HUDEP-2 (cell line): Measurements from ENCODE around the gene ODAD2.

Experiments used
- DNase-seq, 76 experiments: peaks; one replicate each; lab custom pipeline; 2025; ENCODE audit not compliant: unreplicated experiment in 76 of 76; lab: John Stamatoyannopoulos, UW

ODAD2 gene

DNA sequence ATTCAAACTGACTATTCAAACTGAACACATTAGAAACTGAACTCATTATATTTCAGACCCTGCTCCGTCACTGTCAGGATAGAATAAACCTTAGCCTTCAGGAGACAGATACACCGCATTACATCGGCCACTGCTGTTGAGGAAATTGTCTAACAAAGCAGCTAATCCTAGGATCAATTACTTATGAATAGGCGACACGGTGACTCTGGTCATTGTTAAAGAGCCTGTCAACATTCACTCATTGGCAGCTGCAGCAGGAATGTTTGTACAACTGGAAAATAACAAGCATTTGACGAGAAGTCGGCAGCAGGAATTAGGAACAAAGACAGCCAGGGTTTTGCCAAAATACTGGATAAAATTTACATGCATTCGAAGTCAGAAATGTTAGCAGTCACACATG, 141.3 kb downstream of the ODAD2 start:
- no peak for DNase-seq

DNA sequence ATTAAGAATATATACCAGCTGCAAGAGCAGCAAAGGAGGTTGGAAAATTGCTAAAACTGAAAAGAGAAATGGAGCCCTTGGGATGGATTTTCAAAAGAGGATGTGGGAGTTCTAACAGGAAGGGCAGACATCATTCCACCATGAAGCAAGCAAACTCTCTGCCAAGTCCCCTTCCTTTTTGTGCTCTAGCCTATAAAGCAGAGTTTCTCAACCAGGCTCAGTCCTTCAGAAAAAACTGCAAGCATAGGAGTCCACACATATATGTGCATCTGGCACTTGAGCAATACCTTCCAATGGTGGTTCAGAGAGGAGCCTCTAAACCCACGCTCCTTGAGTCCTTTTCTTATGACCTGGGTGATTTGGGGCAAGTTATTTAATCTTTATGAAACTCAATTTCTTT, 154.7 kb downstream of the ODAD2 start:
- no peak for DNase-seq

DNA sequence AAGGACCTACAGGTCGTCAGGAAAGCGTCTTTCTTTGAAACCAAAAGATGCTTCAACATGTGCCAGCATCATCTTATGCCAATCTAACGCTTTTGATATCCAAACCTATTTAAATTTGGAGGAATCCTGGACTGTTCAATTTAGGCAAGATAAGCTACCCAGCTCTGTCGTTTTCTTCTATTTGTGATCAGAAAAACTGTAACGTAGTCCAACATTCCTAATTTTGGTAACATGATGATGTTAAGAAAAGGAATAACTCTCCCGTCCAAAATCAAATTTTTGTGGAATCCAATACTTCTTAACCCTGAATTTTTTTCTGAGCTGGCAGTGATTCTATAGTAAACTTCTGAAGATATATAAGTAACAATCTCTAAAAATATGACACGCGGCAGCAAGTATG, 160.0 kb downstream of the ODAD2 start:
- DNase-seq: no peak

DNA sequence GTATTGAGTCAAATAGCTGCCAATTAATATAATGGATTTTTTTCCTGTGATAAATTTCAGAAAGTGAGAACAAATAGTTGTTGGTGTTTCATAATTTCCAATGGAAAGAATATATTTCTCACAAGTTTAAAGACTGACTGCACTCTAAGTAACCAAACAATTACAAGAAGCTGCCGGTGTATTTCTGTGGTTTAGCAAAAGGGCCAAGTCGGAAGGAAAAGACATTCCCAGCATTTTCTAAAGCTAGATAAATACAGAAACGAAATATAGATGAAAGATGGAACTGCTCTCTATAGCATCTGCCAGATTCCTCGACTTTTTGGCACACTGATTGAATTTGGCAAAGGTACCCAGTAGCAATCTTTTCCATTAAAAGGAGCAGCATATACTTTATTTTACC, 160.5 kb downstream of the ODAD2 start:
- no peak for DNase-seq

DNA sequence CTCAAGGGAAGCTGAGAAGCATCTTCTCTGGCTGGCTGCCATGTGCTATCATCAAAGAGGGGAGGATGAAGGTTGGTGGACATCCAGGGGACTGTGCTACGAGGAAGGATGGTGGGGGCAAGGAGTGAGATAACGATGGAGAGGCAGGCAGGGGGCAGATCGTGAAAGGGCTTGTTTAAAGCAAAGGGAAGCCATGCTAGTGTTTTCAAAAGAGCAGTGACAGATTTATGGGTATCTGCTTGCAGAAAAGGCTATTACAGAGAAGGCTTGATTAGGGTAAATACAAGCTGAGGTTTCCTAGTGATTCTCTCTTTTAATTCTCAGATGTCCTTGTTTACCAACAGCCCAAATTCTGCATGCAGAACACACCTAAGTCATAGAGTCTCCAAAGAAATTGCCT, 164.4 kb downstream of the ODAD2 start:
- DNase-seq: no peak

DNA sequence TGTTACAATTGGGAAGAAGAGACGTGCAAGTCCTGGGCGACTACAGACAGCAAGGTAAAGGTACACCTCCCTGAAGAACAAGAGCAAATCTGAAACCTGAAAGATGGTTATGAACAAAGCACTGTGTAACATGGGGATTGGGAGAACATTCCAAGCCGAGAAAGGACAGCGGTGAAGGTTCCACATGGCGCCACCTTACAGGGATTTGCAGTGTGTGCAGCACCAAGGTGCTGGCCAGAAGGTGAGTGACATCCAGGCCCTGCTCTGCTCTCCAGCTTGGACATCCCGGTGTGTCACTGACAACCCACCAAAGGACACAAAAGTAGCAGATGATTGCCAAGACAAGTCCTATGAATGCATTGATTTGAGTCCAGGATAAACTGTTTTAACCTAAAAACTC, 165.1 kb downstream of the ODAD2 start:
- DNase-seq: no peak

DNA sequence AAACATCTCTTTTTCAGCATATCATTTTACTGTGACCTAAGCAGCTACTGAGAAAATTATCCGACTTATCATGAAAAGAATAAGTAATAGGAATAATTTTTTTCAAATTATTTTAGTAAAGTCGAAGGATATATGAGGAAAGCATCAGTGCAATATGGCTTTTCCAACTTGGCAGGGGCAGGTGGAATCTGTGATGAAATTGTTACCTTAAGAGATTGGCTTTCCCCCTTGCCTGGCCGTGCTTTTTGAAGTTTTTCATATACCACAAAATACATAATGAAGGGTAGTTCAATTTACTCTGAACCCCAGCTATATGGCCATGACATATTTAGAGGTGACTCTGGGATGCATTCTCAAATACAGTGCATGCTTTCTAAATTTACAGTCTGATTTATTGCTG, 166.1 kb downstream of the ODAD2 start:
- no peak for DNase-seq

DNA sequence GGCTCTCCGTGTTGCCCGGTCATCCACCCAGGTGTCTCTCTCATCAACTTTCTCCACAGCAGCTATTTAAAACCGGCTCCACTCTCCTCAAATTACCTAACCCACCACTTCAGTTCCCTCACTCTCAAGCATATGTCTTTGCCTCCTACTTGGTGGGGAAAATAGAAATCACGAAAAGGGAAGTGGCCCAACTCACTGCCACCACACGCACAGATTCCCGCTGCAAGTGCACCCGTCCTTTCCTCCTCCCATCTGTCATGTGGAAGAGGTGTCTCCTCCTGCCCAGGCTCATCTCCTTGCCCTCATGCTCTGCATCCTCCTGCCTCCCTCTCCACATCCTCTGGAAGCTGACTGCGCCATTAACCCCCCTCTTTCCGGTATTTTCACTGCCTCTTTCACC, 172.5 kb downstream of the ODAD2 start:
- no peak for DNase-seq

DNA sequence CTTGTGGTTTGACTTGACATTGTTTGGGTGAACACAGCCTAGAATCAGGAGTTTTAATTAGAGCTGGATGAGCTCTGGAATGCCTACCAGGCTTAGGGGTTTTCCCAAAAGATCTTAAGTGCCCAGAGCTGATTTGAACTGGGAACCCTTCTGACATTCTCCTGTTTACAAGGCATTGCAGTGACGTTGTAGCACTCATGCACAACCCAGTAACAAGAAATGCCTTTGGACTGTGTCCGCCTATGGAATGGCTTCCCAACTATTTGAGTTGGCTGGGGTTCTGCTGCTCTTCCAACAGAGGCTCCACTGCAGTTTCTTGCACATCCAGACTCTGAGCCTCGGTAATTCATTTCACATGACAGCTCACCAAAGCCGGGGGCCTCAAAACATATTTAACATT, 176.6 kb downstream of the ODAD2 start:
- no peak for DNase-seq

DNA sequence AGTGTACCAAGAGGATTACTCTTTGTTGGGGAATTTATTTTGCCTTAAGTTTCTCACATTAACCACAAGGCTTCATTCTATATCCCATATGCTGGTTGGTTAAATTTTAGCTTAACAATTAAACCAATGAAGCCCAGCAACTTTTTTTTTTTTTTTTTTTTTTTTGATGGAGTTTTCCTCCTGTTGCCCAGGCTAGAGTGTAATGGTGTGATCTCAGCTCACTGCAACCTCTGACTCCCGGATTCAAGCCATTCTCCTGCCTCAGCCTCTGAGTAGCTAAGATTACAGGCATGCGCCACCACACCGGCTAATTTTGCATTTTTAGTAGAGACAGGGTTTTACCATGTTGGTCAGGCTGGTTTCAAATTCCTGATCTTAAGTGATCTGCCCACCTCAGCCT, 178.2 kb downstream of the ODAD2 start:
- DNase-seq: no peak

DNA sequence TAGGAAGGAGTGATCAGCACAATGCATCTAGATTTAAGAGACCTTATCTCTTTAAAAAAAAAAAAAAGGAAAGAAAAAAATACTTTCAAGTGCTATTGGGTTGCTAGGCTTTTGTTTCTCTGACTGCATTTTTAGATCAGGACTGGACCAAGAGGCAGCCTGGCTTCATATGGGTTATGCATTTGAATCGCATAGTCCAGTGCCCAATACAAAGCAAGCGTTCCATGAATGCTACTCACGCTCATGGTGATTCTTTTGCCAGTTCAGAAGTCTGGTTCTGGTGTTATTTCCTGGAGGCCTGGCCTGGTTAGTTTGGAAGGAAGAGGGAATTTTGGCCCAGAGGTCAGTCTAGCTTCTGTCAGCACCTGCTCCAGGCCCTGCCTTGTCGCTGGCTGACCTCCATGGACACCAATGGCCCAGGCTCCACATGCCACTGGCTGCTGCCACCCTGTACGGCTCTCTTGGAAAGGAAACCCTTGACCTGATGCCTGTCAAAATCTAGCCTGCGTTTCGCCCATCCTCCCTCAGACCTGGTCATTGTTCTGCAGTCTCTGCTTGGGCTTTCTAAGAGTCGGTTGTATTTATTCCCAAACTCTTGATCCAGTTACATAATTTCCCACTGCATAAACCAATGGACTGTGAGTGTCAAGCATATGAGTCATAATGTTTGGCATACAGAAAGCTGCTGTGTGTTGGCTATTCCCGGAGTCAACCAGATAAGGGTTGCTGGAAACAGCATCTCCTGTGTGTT, 178.9 kb downstream of the ODAD2 start:
- no peak for DNase-seq

DNA sequence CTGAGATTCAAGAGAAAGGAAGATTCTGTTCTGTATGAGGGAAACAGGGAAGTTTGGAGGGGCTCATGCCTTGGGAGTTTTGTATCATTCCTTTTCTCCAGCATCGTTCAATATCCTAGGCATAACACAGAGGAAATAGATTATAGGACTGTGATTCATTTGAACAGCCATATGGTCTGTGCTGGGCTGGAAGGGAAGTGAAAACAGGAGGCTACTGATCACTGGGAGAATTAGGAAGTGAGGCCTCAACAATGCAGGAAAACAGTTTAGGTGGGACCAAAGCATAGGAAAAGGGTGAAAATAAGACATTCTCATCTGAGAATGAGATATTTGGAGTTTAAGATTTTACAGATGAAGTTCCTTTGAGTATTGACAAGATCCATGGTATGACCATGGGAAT, 182.6 kb downstream of the ODAD2 start:
- no peak for DNase-seq

DNA sequence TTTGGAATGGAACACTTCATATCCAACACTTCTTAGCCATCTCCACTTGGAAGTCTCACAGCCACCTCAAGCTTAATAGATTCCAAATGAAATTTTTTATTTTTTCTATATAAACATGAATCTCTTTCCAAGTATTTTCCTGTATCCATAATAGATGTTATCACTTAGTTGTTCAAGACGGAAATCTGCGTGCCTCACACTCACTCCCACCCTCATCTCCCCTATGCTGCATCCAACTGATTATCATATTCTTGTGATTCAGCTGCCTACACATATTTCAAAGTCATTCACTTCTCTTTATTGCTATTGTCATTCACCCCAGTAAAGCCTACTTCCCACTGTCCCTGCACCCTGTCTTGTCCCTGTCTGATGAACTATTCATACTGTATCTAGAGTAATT, 183.0 kb downstream of the ODAD2 start:
- DNase-seq: no peak

DNA sequence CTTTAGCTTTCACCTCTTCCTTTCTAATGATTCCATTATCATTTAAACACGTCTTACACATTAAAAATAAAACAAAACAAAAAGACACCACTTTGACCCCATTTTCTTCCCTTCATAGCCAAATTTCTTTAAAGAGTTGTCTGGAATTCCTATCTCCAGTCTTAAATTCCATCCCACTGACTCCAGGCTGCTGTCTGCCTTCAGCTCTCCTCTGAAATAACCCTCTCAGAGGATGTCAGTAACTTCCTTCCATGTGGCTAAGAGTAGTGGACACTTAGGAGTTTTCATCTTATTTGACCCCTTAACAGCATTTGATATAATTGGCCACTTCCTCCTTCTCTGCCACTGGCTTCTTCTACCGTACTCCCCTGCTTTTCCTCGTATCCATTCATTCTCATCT, 183.6 kb downstream of the ODAD2 start:
- no peak for DNase-seq

DNA sequence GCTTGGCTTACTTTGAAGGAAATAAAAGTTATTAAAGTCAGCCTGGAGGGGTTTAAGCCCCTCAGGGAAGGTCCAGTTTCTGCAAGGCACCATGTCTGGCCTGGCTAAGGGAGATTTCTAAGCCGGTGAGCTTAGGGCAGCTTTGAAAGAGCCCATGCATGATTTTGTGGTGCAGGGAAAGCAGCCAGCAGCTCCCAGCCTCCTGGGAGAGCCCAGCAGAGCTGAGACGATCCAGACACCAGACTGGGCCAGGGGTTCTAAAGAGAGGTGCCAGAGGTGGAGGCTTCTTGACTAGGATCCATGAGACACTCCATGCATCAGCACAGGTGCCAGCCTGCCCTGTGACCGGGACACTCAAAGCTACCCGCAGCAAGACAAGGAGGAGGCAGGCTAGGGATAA, 193.7 kb downstream of the ODAD2 start:
- DNase-seq: no peak

DNA sequence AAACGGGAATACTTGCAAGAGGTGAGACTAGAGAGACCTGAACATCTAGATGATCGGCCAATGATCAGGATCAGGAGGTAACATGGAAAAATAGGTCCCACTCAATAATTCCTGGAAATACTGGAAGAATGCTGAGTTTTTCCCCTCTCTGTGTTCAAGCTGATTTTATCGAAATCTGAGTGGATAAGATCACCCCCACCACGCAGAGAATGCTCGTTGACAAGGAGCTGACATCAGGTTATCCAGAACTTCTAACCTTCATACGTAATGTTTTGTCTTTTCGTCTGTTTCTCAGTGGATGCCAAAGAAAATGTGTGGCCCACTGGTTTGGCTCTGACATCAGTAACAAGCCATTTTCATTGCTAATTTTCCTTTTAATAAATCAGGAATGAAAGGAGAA, 194.7 kb downstream of the ODAD2 start:
- no peak for DNase-seq

DNA sequence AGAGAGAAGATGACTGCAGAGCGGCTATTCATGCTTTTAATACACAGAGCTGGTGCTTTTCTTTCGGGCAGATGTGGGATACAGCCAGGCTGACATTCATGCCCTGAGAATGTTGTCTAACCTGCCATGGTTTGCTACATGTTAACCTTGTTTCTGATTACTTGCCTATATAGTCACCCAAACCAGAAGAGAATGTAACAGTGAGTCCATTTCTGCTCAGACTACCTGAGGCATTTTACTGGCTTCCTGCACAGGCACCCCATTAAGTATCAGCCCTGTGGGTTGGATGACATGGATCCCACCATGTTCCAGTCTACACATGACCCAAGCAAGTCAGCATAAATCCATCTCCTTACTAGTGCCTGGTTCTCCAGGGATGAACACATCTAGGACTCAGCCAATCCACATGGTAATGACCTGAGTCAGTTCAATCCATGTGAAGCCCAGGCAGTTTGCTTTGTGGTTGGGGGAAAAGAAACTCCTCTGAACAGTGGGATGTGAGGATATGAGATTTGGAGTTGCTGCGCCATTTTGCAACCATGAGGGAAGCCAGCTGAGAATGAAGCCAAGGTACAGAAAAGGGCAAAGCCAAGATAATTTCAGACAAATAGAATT, 197.6 kb downstream of the ODAD2 start:
- DNase-seq: no peak

DNA sequence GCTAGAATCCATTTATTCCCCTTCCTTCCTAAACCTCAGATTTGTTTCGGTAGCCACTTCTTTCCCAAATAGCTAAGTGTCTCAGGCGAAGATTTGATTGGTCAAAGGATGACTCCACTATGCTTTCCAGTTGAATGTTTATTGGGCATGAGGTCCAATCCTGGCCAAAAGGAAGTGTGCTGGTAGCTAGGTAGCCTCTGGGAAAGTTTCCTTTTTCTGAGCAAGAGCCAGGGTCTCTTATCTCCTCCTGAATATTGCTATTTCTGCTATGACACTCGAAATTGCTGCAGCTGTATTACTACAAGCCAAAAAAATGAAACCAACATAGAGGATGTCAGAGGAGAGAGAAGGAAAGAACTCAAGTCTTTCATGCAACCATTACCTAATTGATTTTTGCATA, 199.8 kb downstream of the ODAD2 start:
- DNase-seq: no peak

DNA sequence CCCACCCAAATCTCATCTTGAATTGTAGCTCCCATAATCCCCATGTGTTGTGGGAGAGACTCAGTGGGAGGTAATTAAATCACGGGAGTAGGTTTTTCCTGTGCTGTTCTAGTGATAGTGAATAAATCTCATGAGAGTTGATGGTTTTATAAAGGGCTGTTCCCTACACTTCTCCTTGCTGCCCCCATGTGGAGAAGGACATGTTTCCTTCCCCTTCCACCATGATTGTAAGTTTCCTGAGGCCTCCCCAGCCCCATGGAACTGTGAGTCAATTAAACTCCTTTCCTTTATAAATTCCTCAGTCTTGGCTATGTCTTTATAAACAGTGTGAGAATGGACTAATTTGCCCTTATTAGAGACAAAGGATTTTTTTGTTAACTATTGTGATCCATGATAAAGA, 204.7 kb downstream of the ODAD2 start:
- no peak for DNase-seq

DNA sequence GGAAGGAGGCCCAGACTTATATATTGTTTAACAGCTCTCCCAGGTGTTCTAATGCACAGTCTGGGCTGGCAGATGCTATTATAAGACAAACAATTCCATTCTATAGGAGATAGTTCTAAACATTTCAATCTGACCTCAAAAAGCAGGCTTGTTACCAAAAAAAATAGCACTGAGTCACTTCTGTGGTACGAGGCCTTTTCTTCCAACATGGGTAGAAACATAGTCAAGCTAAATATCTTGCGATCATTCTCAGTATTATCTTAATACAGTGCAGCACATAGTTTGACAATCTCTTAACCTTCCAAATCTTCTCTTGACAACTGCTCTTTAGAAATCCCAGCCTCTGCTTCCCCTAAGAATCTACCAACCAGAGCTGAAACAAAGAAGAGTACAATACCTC, 206.7 kb downstream of the ODAD2 start:
- no peak for DNase-seq

DNA sequence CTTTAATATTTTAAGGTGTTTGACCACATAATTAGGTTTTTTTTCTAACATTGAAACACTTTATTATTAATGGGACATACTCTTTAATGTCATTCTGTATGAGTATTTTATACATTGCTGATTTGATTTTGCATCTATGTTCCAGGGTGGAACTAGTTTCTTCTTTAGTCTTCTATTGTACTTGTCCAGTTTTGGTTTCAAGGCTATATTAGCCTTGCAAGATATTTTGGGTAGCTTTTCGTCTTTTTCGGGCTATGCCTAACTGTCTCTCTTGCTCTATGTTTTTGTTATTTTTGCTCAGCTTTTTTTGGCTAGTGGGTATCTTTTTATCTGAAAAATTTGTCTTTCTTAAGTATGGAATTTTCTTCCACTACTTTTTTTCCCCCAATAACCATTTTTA, 214.6 kb downstream of the ODAD2 start:
- no peak for DNase-seq

DNA sequence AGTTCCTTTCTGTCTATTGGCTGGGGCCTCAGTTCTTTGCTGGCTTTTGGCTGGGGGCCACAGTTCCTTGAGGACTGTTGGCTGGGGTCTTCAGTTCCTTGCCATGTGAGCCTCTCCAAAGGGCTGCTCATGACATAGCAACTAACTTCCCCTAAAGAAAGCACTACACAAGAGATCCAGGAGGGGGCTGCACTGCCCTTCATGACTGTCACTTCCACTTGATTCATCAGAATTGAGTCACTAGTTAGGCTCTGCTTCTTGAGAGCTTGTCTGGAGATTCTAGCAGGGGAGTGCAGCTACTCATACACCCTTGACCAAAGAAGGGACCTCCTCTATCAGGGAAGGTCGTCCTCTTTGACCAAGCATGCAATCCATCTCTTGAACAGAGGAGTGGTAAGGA, 215.2 kb downstream of the ODAD2 start:
- peak in 3 of 76 experiments; percentile 3 to 21 (median 20) for DNase-seq
